Keratinocyte (primary cell): ENCODE results near the gene GZMB. TPM values are rescaled to one million over a fixed set of nuclear protein-coding genes. Genes with fewer than 3 reads are reported as not detected.

ENCODE experiments used
- DNase-seq: peaks from one replicate; pipeline ENCODE4 v3.0.0-alpha.2; 2011; ENCODE audit warnings: low read depth, missing footprints, low spot score
- FAIRE-seq: peaks from 2 replicates; lab custom pipeline; 2011; peaks lifted over from hg19 to GRCh38; lab: Jason Lieb, UNC
- H2AFZ ChIP-seq: 2 replicates; pipeline ENCODE4 v1.6.0; 2012; ENCODE audit warnings: low read length, control low read depth, inconsistent platforms; ENCODE audit not compliant: control insufficient read depth
- H3K27ac ChIP-seq: 2 replicates; pipeline ENCODE4 v1.5.1; 2011; ENCODE audit warnings: low read length; ENCODE audit not compliant: control insufficient read depth, insufficient read depth
- H3K27me3 ChIP-seq: 3 replicates; pipeline ENCODE4 v1.6.0; 2011; ENCODE audit warnings: low read length; ENCODE audit not compliant: control insufficient read depth, insufficient read depth; ENCODE audit errors: extremely low read depth
- H3K36me3 ChIP-seq, 2 experiments: 2 replicates in 1 of 2; 3 replicates in 1 of 2; pipeline ENCODE4 v1.5.1; 2011; ENCODE audit warnings: low read length in 2 of 2, mild to moderate bottlenecking in 1 of 2; ENCODE audit not compliant: control insufficient read depth in 2 of 2, insufficient read depth in 2 of 2; ENCODE audit errors: extremely low read depth in 1 of 2
- H3K4me1 ChIP-seq: 3 replicates; pipeline ENCODE4 v1.5.1; 2011; ENCODE audit warnings: low read length; ENCODE audit not compliant: control insufficient read depth, insufficient read depth; ENCODE audit errors: extremely low read depth
- H3K4me2 ChIP-seq: 3 replicates; pipeline ENCODE4 v1.6.0; 2011; ENCODE audit warnings: low read depth, low read length; ENCODE audit not compliant: control insufficient read depth, insufficient read depth; ENCODE audit errors: extremely low read depth
- H3K4me3 ChIP-seq, 3 experiments: fragments of 200-600 bp in 1 of 3; sonication (generic) in 1 of 3; 2 replicates in 2 of 3; 3 replicates in 1 of 3; pipeline ENCODE4 v1.5.1; 2011 to 2016; ENCODE audit warnings: low read length in 3 of 3, mild to moderate bottlenecking in 3 of 3, control low read depth in 2 of 3, inconsistent platforms in 1 of 3, low read depth in 1 of 3, mixed read lengths in 1 of 3, mixed run types in 1 of 3, moderate library complexity in 1 of 3; ENCODE audit not compliant: control insufficient read depth in 2 of 3, insufficient read depth in 2 of 3; ENCODE audit errors: extremely low read depth in 1 of 3
- H3K79me2 ChIP-seq: 2 replicates; pipeline ENCODE4 v1.6.0; 2012; ENCODE audit warnings: low read length; ENCODE audit not compliant: control insufficient read depth, insufficient read depth
- H3K9ac ChIP-seq: 3 replicates; pipeline ENCODE4 v1.6.0; 2011; ENCODE audit warnings: low read length; ENCODE audit not compliant: control insufficient read depth, insufficient read depth; ENCODE audit errors: extremely low read depth
- H3K9me1 ChIP-seq: 3 replicates; pipeline ENCODE4 v1.6.0; 2011; ENCODE audit warnings: low read length; ENCODE audit not compliant: control insufficient read depth, insufficient read depth; ENCODE audit errors: extremely low read depth
- H3K9me3 ChIP-seq: 2 replicates; pipeline ENCODE4 v1.5.1; 2012; ENCODE audit warnings: low read depth, low read length; ENCODE audit not compliant: control insufficient read depth
- H4K20me1 ChIP-seq: 3 replicates; pipeline ENCODE4 v1.6.0; 2011; ENCODE audit warnings: low read length; ENCODE audit not compliant: control insufficient read depth, insufficient read depth; ENCODE audit errors: extremely low read depth
- CTCF ChIP-seq, 3 experiments: IDR thresholded peaks in 1 of 3; conservative IDR thresholded peaks in 1 of 3; optimal IDR thresholded peaks in 1 of 3; 2 replicates in 2 of 3; 3 replicates in 1 of 3; pipeline versions ENCODE3 to v1.5.1; 2011; ENCODE audit warnings: low read length in 3 of 3, mild to moderate bottlenecking in 3 of 3, moderate library complexity in 2 of 3, control low read depth in 1 of 3, inconsistent platforms in 1 of 3; ENCODE audit not compliant: insufficient read depth in 2 of 3; ENCODE audit errors: extremely low read depth in 1 of 3
- EZH2 ChIP-seq: IDR thresholded peaks from one replicate; pipeline ENCODE4 v1.6.1; 2012; ENCODE audit warnings: inconsistent platforms, mild to moderate bottlenecking, low read length, moderate library complexity
- dilution Hi-C: fragments of 300-500 bp; cut with MboI; formaldehyde crosslinking; loops from one replicate; pipeline ENCODE4 v1.7.0; 2020; ENCODE audit warnings: low sequenced_read_pairs; ENCODE audit not compliant: extremely low pct_ligation_motif_present
- polyA plus RNA-seq, 5 experiments: library from polyadenylated mRNA; depleted of rRNA in 3 of 5; stranded (reverse) in 3 of 5; stranded (forward) in 1 of 5; unstranded in 1 of 5; fragments of >200 nt; gene quantifications; 1 replicate in 1 of 5; 2 replicates in 3 of 5; 3 replicates in 1 of 5; pipeline versions ENCODE4 v1.2.1 to v1.2.3, GENCODE V29; 2011 to 2012; ENCODE audit warnings: missing spikeins in 2 of 5, low read depth in 1 of 5, low replicate concordance in 1 of 5

The GZMB gene
- polyA plus RNA-seq, 1 donor (not counting 4 experiments of a cell fraction or from before 2014, with no cell fraction given), result 0.08 TPM

GRCh38 chr14:24673059-24673458, 39.1 kb upstream of the GZMB start:
- Histone ChIP-seq H3K79me2 (no peaks in the 10 kb centered on the region), H3K9me1 (no peaks in the 10 kb centered on the region), H3K9ac (no peak overlapping the region), H3K27me3 (no peaks in the 10 kb centered on the region), H3K27ac (no peak overlapping the region), H2AFZ (no peak overlapping the region), H3K4me3 (no peak overlapping the region), H4K20me1 (no peaks in the 10 kb centered on the region), H3K36me3 (no peaks in the 10 kb centered on the region), H3K9me3 (no peaks in the 10 kb centered on the region), H3K4me2 (peak overlapping the region; percentile 52), H3K4me1 (peaks cover 27% of the 10 kb centered on the region)
- dilution Hi-C loops, result no loop called here
- no peak for DNase-seq
- FAIRE-seq, result peak; percentile 55
- no peak for TF ChIP-seq CTCF (optimal IDR thresholded peaks at IDR 0.05 in 1 of 3, IDR thresholded peaks at IDR 0.05 in 1 of 3, conservative IDR thresholded peaks at IDR 0.05 in 1 of 3; ENCODE audit: extremely low read depth in 1 of 3, insufficient read depth in 2 of 3, low read length in 3 of 3)
- TF ChIP-seq EZH2, result no peak

GRCh38 chr14:24670594-24670993, 36.6 kb upstream of the GZMB start:
- no peak for FAIRE-seq
- H3K4me1 ChIP-seq, result peaks cover 25% of the 10 kb centered on the region
- TF ChIP-seq EZH2, result no peak
- TF ChIP-seq CTCF (optimal IDR thresholded peaks at IDR 0.05 in 1 of 3, IDR thresholded peaks at IDR 0.05 in 1 of 3, conservative IDR thresholded peaks at IDR 0.05 in 1 of 3; ENCODE audit: extremely low read depth in 1 of 3, insufficient read depth in 2 of 3, low read length in 3 of 3), result no peak

More at GRCh38 chr14:24670594-24670993, 36.6 kb upstream of the GZMB start:
- no peaks in the 10 kb centered on the region for H3K79me2 ChIP-seq
- no peak for DNase-seq
- H3K9ac ChIP-seq, result no peak overlapping the region
- dilution Hi-C loops, result no loop called here
- no peaks in the 10 kb centered on the region for H3K9me1 ChIP-seq
- H3K36me3 ChIP-seq, result no peaks in the 10 kb centered on the region
- H3K9me3 ChIP-seq, result no peaks in the 10 kb centered on the region
- H3K4me3 ChIP-seq, result no peak overlapping the region
- no peaks in the 10 kb centered on the region for H3K27me3 ChIP-seq
- no peak overlapping the region for H2AFZ ChIP-seq
- no peak overlapping the region for H3K4me2 ChIP-seq
- no peaks in the 10 kb centered on the region for H4K20me1 ChIP-seq
- no peak overlapping the region for H3K27ac ChIP-seq
